22Rv1 (cell line): ENCODE measurements around the gene WNK4.

ENCODE experiments used
- CTCF ChIP-seq: fragments of 450-650 bp; IDR thresholded peaks from 2 replicates; pipeline ENCODE4 v1.5.1; 2017; ENCODE audit warnings: mild to moderate bottlenecking
- ZFX ChIP-seq: fragments of 450-650 bp; IDR thresholded peaks from 2 replicates; pipeline ENCODE4 v1.6.1; 2017; ENCODE audit warnings: antibody characterized with exemption, borderline replicate concordance

DNA sequence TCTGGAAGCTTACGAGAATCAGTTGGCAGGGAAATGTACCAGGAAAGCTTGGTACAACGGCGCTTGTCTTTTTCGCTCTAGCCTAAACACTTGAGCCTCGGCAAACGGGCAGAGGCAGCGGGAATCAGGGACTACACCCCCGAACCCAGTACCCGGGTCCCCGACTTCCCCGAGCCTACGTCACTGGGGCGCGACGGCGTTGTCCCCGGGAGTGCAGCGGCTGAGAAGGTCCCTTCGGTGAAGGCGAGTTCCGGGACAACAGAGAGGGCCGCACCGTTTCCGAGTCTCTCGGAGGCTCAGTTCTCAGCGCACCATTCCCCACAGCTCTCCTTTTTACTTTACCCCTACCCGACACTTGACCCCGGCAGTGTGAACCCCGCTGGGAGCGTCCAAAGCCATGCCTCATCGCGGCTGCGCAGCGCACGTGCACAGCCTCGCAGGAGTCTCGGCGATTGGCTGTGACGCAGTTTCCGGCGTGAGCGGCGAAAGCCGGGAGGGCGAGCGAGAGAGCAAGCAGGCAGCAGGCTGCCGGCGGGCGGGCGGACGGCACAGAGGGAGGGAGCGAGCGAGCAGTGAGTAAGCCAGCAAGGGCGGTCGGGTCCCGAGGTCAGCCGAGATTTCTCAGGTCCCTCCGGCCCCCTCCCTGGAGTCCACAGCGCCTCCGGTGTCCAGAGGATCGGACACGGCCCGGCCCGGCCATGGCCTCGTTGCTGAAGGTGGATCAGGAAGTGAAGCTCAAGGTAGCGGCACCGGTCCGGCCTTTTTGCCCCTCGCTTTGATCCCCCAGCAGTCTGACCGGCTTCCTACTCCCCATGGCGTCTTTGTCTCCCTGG, 52.7 kb downstream of the WNK4 start, which contains the start of gene PSME3:
- TF ChIP-seq CTCF = no peak
- TF ChIP-seq ZFX = no peak
